Measurements from ENCODE around the gene AHCYL2. TPM values are rescaled to one million over a fixed set of nuclear protein-coding genes. Genes with fewer than 3 reads are reported as not detected.

AHCYL2 gene
- polyA plus RNA-seq, 3 donors: 10.7 to 14.6 (median 12.1) TPM

DNA sequence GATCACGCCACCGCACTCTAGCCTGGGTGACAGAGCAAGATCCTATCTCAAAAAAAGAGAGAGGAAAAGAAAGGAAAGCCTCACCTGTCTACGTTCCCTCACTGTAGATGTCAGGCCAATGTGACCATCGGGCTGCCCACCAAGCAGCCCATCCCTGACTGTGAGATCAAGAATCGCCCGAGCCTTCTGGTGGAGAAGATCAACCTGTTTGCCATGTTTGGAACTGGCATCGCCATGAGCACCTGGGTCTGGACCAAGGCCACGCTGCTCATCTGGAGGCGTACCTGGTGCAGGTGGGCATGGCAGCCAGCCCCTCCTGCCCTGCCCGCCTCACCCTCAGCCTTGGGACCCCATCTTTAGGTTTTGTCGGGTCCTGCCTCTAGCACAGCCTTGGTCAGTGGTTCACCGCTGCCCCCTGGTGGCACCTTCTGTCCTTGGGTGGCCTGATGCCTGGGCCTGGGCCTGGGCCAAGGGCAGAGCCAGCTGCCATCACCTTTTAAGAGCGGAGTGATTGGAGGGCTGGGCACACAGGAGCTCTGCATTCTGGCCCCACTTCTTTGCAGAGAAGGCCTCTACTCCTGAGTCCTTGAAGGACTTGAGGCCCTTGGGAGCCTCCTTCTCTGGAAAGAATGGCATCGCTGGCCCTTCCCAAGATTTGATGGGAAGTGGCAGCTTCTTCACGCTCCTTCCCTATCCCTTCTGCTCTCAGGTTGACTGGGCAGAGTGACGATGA, 14.4 kb upstream of the AHCYL2 start:
- Histone ChIP-seq H3K4me1 (ENCODE audit: control insufficient read depth in 1 of 2, insufficient read depth in 2 of 2, low read length in 2 of 2) (no peaks in the 10 kb centered on the region), H3K36me3 (replicated peaks in 1 of 2; ENCODE audit: control insufficient read depth in 1 of 2, insufficient read depth in 2 of 2, low read length in 2 of 2) (no peaks in the 10 kb centered on the region), H3K79me2 (ENCODE audit: insufficient read depth, low read length) (no peaks in the 10 kb centered on the region), H3K4me2 (replicated peaks; ENCODE audit: extremely low read depth, low read length, poor library complexity, severe bottlenecking) (no peak overlapping the region), H3K4me3 (replicated peaks in 1 of 3; ENCODE audit: low read depth in 2 of 3, low read length in 3 of 3) (no peak overlapping the region), H3K9me3 (replicated peaks in 1 of 2; ENCODE audit: control insufficient read depth in 1 of 2, insufficient read depth in 1 of 2, low read length in 2 of 2) (no peaks in the 10 kb centered on the region), H3K9ac (ENCODE audit: insufficient read depth, low read length, poor library complexity, severe bottlenecking) (no peak overlapping the region), H3K27me3 (ENCODE audit: control insufficient read depth in 2 of 2, insufficient read depth in 2 of 2, low read length in 2 of 2) (no peaks in the 10 kb centered on the region), H3K27ac (ENCODE audit: low read depth in 1 of 2, low read length in 2 of 2) (no peak overlapping the region), H4K20me1 (ENCODE audit: insufficient read depth, low read length) (no peaks in the 10 kb centered on the region), H2AFZ (ENCODE audit: insufficient read depth, low read depth, low read length, poor library complexity, severe bottlenecking) (no peak overlapping the region)
- Mint-ChIP-seq H3K4me1 (peaks cover 9% of the 10 kb centered on the region), H3K4me3 (no peak overlapping the region), H3K27ac (no peak overlapping the region), H3K27me3 (ENCODE audit: low read depth in 3 of 3) (peaks cover 3 to 12% (median 4%) of the 10 kb centered on the region in 3 donors), H3K9me3 (peaks cover 0 to 3% (median 0%) of the 10 kb centered on the region in 7 donors), H3K36me3 (no peaks in the 10 kb centered on the region)
- peak; percentile 42 to 60 (median 54) for DNase-seq
- TF ChIP-seq, protein P1, sequence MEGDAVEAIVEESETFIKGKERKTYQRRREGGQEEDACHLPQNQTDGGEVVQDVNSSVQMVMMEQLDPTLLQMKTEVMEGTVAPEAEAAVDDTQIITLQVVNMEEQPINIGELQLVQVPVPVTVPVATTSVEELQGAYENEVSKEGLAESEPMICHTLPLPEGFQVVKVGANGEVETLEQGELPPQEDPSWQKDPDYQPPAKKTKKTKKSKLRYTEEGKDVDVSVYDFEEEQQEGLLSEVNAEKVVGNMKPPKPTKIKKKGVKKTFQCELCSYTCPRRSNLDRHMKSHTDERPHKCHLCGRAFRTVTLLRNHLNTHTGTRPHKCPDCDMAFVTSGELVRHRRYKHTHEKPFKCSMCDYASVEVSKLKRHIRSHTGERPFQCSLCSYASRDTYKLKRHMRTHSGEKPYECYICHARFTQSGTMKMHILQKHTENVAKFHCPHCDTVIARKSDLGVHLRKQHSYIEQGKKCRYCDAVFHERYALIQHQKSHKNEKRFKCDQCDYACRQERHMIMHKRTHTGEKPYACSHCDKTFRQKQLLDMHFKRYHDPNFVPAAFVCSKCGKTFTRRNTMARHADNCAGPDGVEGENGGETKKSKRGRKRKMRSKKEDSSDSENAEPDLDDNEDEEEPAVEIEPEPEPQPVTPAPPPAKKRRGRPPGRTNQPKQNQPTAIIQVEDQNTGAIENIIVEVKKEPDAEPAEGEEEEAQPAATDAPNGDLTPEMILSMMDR (IDR thresholded peaks at IDR 0.05): peak; percentile 92
- intact Hi-C loops (cut with micrococcal nuclease): loop anchor here (1.0 to 10.0 kb wide), 2 partner anchors 46 to 264 kb away; no protein-coding TSS in a partner anchor
- 76% methylated on average over 16 of the region's 16 CpGs for WGBS (ENCODE audit: insufficient coverage)

- H3K4me2 ChIP-seq (replicated peaks; ENCODE audit: extremely low read depth, low read length, poor library complexity, severe bottlenecking): no peak overlapping the region
- 98% methylated on average over 14 of the region's 14 CpGs for WGBS (ENCODE audit: insufficient coverage)
- no peaks in the 10 kb centered on the region for H4K20me1 ChIP-seq (ENCODE audit: insufficient read depth, low read length)
- Mint-ChIP-seq H3K4me1 (peaks cover 9% of the 10 kb centered on the region), H3K9me3 (peaks cover 2 to 9% (median 4%) of the 10 kb centered on the region in 7 donors), H3K4me3 (no peak overlapping the region), H3K27me3 (ENCODE audit: low read depth in 3 of 3) (peaks cover 3 to 14% (median 4%) of the 10 kb centered on the region in 3 donors), H3K27ac (no peak overlapping the region), H3K36me3 (no peaks in the 10 kb centered on the region)
- no peak overlapping the region for H3K4me3 ChIP-seq (replicated peaks in 1 of 3; ENCODE audit: low read depth in 2 of 3, low read length in 3 of 3)
- no peak for DNase-seq
- H3K27me3 ChIP-seq (ENCODE audit: control insufficient read depth in 2 of 2, insufficient read depth in 2 of 2, low read length in 2 of 2): no peaks in the 10 kb centered on the region
- H3K4me1 ChIP-seq (ENCODE audit: control insufficient read depth in 1 of 2, insufficient read depth in 2 of 2, low read length in 2 of 2): no peaks in the 10 kb centered on the region
- no peaks in the 10 kb centered on the region for H3K36me3 ChIP-seq (replicated peaks in 1 of 2; ENCODE audit: control insufficient read depth in 1 of 2, insufficient read depth in 2 of 2, low read length in 2 of 2)
- H3K27ac ChIP-seq (ENCODE audit: low read depth in 1 of 2, low read length in 2 of 2): no peak overlapping the region
- no peaks in the 10 kb centered on the region for H3K9me3 ChIP-seq (replicated peaks in 1 of 2; ENCODE audit: control insufficient read depth in 1 of 2, insufficient read depth in 1 of 2, low read length in 2 of 2)
- TF ChIP-seq, protein P1 (IDR thresholded peaks at IDR 0.05): no peak
- H2AFZ ChIP-seq (ENCODE audit: insufficient read depth, low read depth, low read length, poor library complexity, severe bottlenecking): peak overlapping the region; percentile 10
- no peak overlapping the region for H3K9ac ChIP-seq (ENCODE audit: insufficient read depth, low read length, poor library complexity, severe bottlenecking)
- intact Hi-C loops (cut with micrococcal nuclease): loop anchor here (1.0 to 10.0 kb wide), 2 partner anchors 47 to 264 kb away; no protein-coding TSS in a partner anchor
- H3K79me2 ChIP-seq (ENCODE audit: insufficient read depth, low read length): no peaks in the 10 kb centered on the region
Measured at GRCh38 chr7:129210989-129211312, 13.9 kb upstream of the AHCYL2 start.
